Measurements from ENCODE around the gene PLSCR3.
"Not testable (repeated sequence)": the region's sequence is repeated elsewhere in the genome, so short reads cannot be mapped to it uniquely, and the experiment has no call there.

PLSCR3 gene

GRCh38 chr17:7382901-7383300 lies 11.4 kb downstream of the PLSCR3 start:
- no peak for DNase-seq (ENCODE audit: low read depth, low spot score)

- DNase-seq (ENCODE audit: low read depth, low spot score) = no peak
Observed at GRCh38 chr17:7380855-7381683, 13.3 kb downstream of the PLSCR3 start, which contains the start of gene TNK1. TNK1 (plus strand) TSS chr17:7381089; CDS start chr17:7382927, 1,838 bp downstream.

GRCh38 chr17:7380321-7380720 lies 14.0 kb downstream of the PLSCR3 start:
- DNase-seq (ENCODE audit: low read depth, low spot score) = no peak

- DNase-seq (ENCODE audit: low read depth, low spot score) = no peak
Observed at GRCh38 chr17:7379134-7379533, 15.2 kb downstream of the PLSCR3 start.

- DNase-seq (ENCODE audit: low read depth, low spot score) = no peak
Observed at GRCh38 chr17:7374353-7374752, 20.0 kb downstream of the PLSCR3 start.

GRCh38 chr17:7370853-7371252 lies 23.5 kb downstream of the PLSCR3 start:
- no peak for DNase-seq (ENCODE audit: low read depth, low spot score)

GRCh38 chr17:7369825-7370224 lies 24.5 kb downstream of the PLSCR3 start:
- DNase-seq (ENCODE audit: low read depth, low spot score) = no peak

- DNase-seq (ENCODE audit: low read depth, low spot score) = not testable (repeated sequence)
Observed at GRCh38 chr17:7368599-7368994, 25.7 kb downstream of the PLSCR3 start.

- no peak for DNase-seq (ENCODE audit: low read depth, low spot score)
Observed at GRCh38 chr17:7367918-7368598, 26.3 kb downstream of the PLSCR3 start.

GRCh38 chr17:7367083-7367482 lies 27.2 kb downstream of the PLSCR3 start:
- DNase-seq (ENCODE audit: low read depth, low spot score) = no peak

GRCh38 chr17:7365963-7366362 lies 28.4 kb downstream of the PLSCR3 start:
- DNase-seq (ENCODE audit: low read depth, low spot score) = not testable (repeated sequence)

- no peak for DNase-seq (ENCODE audit: low read depth, low spot score)
Observed at GRCh38 chr17:7363311-7363710, 31.0 kb downstream of the PLSCR3 start.

- DNase-seq (ENCODE audit: low read depth, low spot score) = no peak
Observed at GRCh38 chr17:7361906-7362305, 32.4 kb downstream of the PLSCR3 start.

- DNase-seq (ENCODE audit: low read depth, low spot score) = no peak
Observed at GRCh38 chr17:7357381-7357780, 36.9 kb downstream of the PLSCR3 start.

- DNase-seq (ENCODE audit: low read depth, low spot score) = no peak
Observed at GRCh38 chr17:7356756-7357155, 37.6 kb downstream of the PLSCR3 start.

- peak; percentile 71 for DNase-seq (ENCODE audit: low read depth, low spot score)
Observed at GRCh38 chr17:7356072-7356549, 38.2 kb downstream of the PLSCR3 start.

GRCh38 chr17:7355573-7355972 lies 38.8 kb downstream of the PLSCR3 start:
- DNase-seq (ENCODE audit: low read depth, low spot score) = no peak

- no peak for DNase-seq (ENCODE audit: low read depth, low spot score)
Observed at GRCh38 chr17:7355053-7355452, 39.3 kb downstream of the PLSCR3 start, which contains the start of gene TMEM95. TMEM95 (plus strand) TSS chr17:7355156; CDS start chr17:7355205, 49 bp downstream.

GRCh38 chr17:7354262-7354843 lies 40.0 kb downstream of the PLSCR3 start:
- DNase-seq (ENCODE audit: low read depth, low spot score) = no peak

- DNase-seq (ENCODE audit: low read depth, low spot score) = no peak
Observed at GRCh38 chr17:7352910-7353635, 41.3 kb downstream of the PLSCR3 start.

GRCh38 chr17:7352503-7352889 lies 41.8 kb downstream of the PLSCR3 start:
- DNase-seq (ENCODE audit: low read depth, low spot score) = no peak

All from activated CD4-positive, CD25-positive, alpha-beta regulatory T cell treated with anti-CD3 and anti-CD28 coated beads, Interleukin-2, amount 50 U/mL, for 16 hours (primary cell).